ENCODE data around the gene CRYBA2. TPM values are rescaled to one million over a fixed set of nuclear protein-coding genes. Genes with fewer than 3 reads are reported as not detected.
A peak's percentile ranks its signal among the peaks of the same experiment; 100 is the strongest.

Gene CRYBA2
- total RNA-seq, 2 experiments from 2014 or later, result not detected

GRCh38 chr2:218970894-218971293 is 22.3 kb downstream of the CRYBA2 start:
- DNase-seq, result no peak
- POLR2A ChIA-PET, result no interaction called here
- no peaks in the 10 kb centered on the region for H3K4me1 Mint-ChIP-seq (ENCODE audit: low read depth)
- no peak overlapping the region for H3K4me3 Mint-ChIP-seq
- no peak for ATAC-seq
- H3K36me3 Mint-ChIP-seq (ENCODE audit: low read depth), result no peaks in the 10 kb centered on the region
- CTCF ChIA-PET, result interaction anchor here (2.3 kb wide), 1 partner anchor 9 kb away, joined by 11 read pairs; no protein-coding TSS in a partner anchor
- H3K27me3 Mint-ChIP-seq (ENCODE audit: low read depth), result peaks cover 42% of the 10 kb centered on the region
- H3K9me3 Mint-ChIP-seq (ENCODE audit: insufficient read depth), result no peaks in the 10 kb centered on the region
- no peak overlapping the region for H3K27ac Mint-ChIP-seq

- Mint-ChIP-seq H3K4me1 (ENCODE audit: low read depth) (peaks cover 4% of the 10 kb centered on the region), H3K9me3 (ENCODE audit: insufficient read depth) (no peaks in the 10 kb centered on the region), H3K36me3 (ENCODE audit: low read depth) (peaks cover 4% of the 10 kb centered on the region), H3K27ac (no peak overlapping the region), H3K27me3 (ENCODE audit: low read depth) (peaks cover 48% of the 10 kb centered on the region), H3K4me3 (no peak overlapping the region)
- POLR2A ChIA-PET, result no interaction called here
- DNase-seq (no peak), ATAC-seq (no peak)
- CTCF ChIA-PET, result interaction anchor here (1.0 to 1.1 kb wide), 2 partner anchors 32 to 88 kb away, joined by 3 read pairs; no protein-coding TSS in a partner anchor
These were observed 29.0 kb downstream of the CRYBA2 start for GRCh38 chr2:218964041-218964771.

- peaks cover 7% of the 10 kb centered on the region for H3K4me1 Mint-ChIP-seq (ENCODE audit: low read depth)
- H3K27ac Mint-ChIP-seq, result no peak overlapping the region
- ATAC-seq, result no peak
- H3K4me3 Mint-ChIP-seq, result no peak overlapping the region
- H3K36me3 Mint-ChIP-seq (ENCODE audit: low read depth), result peaks cover 4% of the 10 kb centered on the region
- H3K9me3 Mint-ChIP-seq (ENCODE audit: insufficient read depth), result no peaks in the 10 kb centered on the region
- POLR2A ChIA-PET, result no interaction called here
- peaks cover 51% of the 10 kb centered on the region for H3K27me3 Mint-ChIP-seq (ENCODE audit: low read depth)
- DNase-seq, result no peak
- CTCF ChIA-PET, result interaction anchor here (1.0 to 1.1 kb wide), 2 partner anchors 32 to 87 kb away, joined by 3 read pairs; no protein-coding TSS in a partner anchor
These were observed 29.6 kb downstream of the CRYBA2 start for GRCh38 chr2:218963601-218964000.

GRCh38 chr2:218962859-218963492 is 30.2 kb downstream of the CRYBA2 start:
- H3K27me3 Mint-ChIP-seq (ENCODE audit: low read depth), result peaks cover 55% of the 10 kb centered on the region
- ChIA-PET CTCF (interaction anchor here (0.8 to 1.1 kb wide), 3 partner anchors 17 to 86 kb away, joined by 3 read pairs; no protein-coding TSS in a partner anchor), POLR2A (no interaction called here)
- H3K4me1 Mint-ChIP-seq (ENCODE audit: low read depth), result peaks cover 7% of the 10 kb centered on the region
- DNase-seq, result peak; percentile 81
- ATAC-seq, result peak; percentile 48
- H3K36me3 Mint-ChIP-seq (ENCODE audit: low read depth), result peaks cover 4% of the 10 kb centered on the region
- no peaks in the 10 kb centered on the region for H3K9me3 Mint-ChIP-seq (ENCODE audit: insufficient read depth)
- H3K4me3 Mint-ChIP-seq, result no peak overlapping the region
- no peak overlapping the region for H3K27ac Mint-ChIP-seq

GRCh38 chr2:218961651-218962570 is 31.3 kb downstream of the CRYBA2 start:
- Mint-ChIP-seq H3K9me3 (ENCODE audit: insufficient read depth) (no peaks in the 10 kb centered on the region), H3K4me3 (no peak overlapping the region), H3K4me1 (ENCODE audit: low read depth) (peaks cover 7% of the 10 kb centered on the region), H3K27me3 (ENCODE audit: low read depth) (peaks cover 63% of the 10 kb centered on the region), H3K27ac (no peak overlapping the region), H3K36me3 (ENCODE audit: low read depth) (peaks cover 4% of the 10 kb centered on the region)
- ATAC-seq, result no peak
- ChIA-PET POLR2A (no interaction called here), CTCF (interaction anchor here (0.7 to 1.5 kb wide), 2 partner anchors 18 to 68 kb away, joined by 3 to 4 read pairs; no protein-coding TSS in a partner anchor)
- no peak for DNase-seq

- DNase-seq (no peak), ATAC-seq (no peak)
- H3K4me3 Mint-ChIP-seq, result no peak overlapping the region
- H3K4me1 Mint-ChIP-seq (ENCODE audit: low read depth), result peaks cover 7% of the 10 kb centered on the region
- peak overlapping the region; percentile 48 for H3K27ac Mint-ChIP-seq
- H3K27me3 Mint-ChIP-seq (ENCODE audit: low read depth), result peaks cover 69% of the 10 kb centered on the region
- POLR2A ChIA-PET, result no interaction called here
- CTCF ChIA-PET, result interaction anchor here (0.7 to 1.5 kb wide), 3 partner anchors 19 to 85 kb away, joined by 3 to 4 read pairs (median 3); no protein-coding TSS in a partner anchor
- H3K36me3 Mint-ChIP-seq (ENCODE audit: low read depth), result peaks cover 4% of the 10 kb centered on the region
- H3K9me3 Mint-ChIP-seq (ENCODE audit: insufficient read depth), result no peaks in the 10 kb centered on the region
These were observed 32.0 kb downstream of the CRYBA2 start for GRCh38 chr2:218961229-218961628.

- no peak for DNase-seq
- no peak for ATAC-seq
These were observed 32.7 kb downstream of the CRYBA2 start for GRCh38 chr2:218960309-218961165.

GRCh38 chr2:218959761-218960308 is 33.4 kb downstream of the CRYBA2 start:
- Mint-ChIP-seq H3K27me3 (ENCODE audit: low read depth) (peaks cover 75% of the 10 kb centered on the region), H3K4me3 (no peak overlapping the region), H3K9me3 (ENCODE audit: insufficient read depth) (no peaks in the 10 kb centered on the region), H3K27ac (no peak overlapping the region), H3K4me1 (ENCODE audit: low read depth) (peaks cover 7% of the 10 kb centered on the region), H3K36me3 (ENCODE audit: low read depth) (peaks cover 4% of the 10 kb centered on the region)
- ATAC-seq, result no peak
- no peak for DNase-seq
- ChIA-PET POLR2A (no interaction called here), CTCF (interaction anchor here (0.8 to 1.5 kb wide), 5 partner anchors 17 to 84 kb away, joined by 3 to 5 read pairs (median 4); no protein-coding TSS in a partner anchor)

More at GRCh38 chr2:218960309-218961165, 32.7 kb downstream of the CRYBA2 start:
- H3K27ac Mint-ChIP-seq, result peak overlapping the region; percentile 51
- H3K4me3 Mint-ChIP-seq, result peak overlapping the region; percentile 47
- H3K36me3 Mint-ChIP-seq (ENCODE audit: low read depth), result peaks cover 4% of the 10 kb centered on the region
- no peaks in the 10 kb centered on the region for H3K9me3 Mint-ChIP-seq (ENCODE audit: insufficient read depth)
- H3K4me1 Mint-ChIP-seq (ENCODE audit: low read depth), result peaks cover 7% of the 10 kb centered on the region
- peaks cover 69% of the 10 kb centered on the region for H3K27me3 Mint-ChIP-seq (ENCODE audit: low read depth)
- CTCF ChIA-PET, result interaction anchor here (1.1 to 1.5 kb wide), 2 partner anchors 20 to 84 kb away, joined by 3 to 4 read pairs; no protein-coding TSS in a partner anchor
- POLR2A ChIA-PET, result no interaction called here

- CTCF ChIA-PET, result interaction anchor here (0.8 to 2.1 kb wide), 5 partner anchors 18 to 83 kb away, joined by 3 to 7 read pairs (median 4); no protein-coding TSS in a partner anchor
- DNase-seq (peak; percentile 80), ATAC-seq (peak; percentile 85)
- H3K27ac Mint-ChIP-seq, result peak within 1 kb of the TSS; percentile 51
- peaks cover 7% of the 10 kb centered on the region for H3K4me1 Mint-ChIP-seq (ENCODE audit: low read depth)
- H3K27me3 Mint-ChIP-seq (ENCODE audit: low read depth), result peaks cover 73% of the 10 kb centered on the region
- H3K4me3 Mint-ChIP-seq, result peak within 1 kb of the TSS; percentile 47
- POLR2A ChIA-PET, result no interaction called here
- no peaks in the 10 kb centered on the region for H3K9me3 Mint-ChIP-seq (ENCODE audit: insufficient read depth)
- peaks cover 4% of the 10 kb centered on the region for H3K36me3 Mint-ChIP-seq (ENCODE audit: low read depth)
These were observed 34.0 kb downstream of the CRYBA2 start, which contains the start of gene CDK5R2 for GRCh38 chr2:218959141-218959731. Gene CDK5R2, plus strand, starts transcription at chr2:218959666. Its CDS starts 155 bp downstream, at chr2:218959821.

GRCh38 chr2:218958276-218958675 is 34.9 kb downstream of the CRYBA2 start:
- no peak for DNase-seq
- no peak for ATAC-seq
- H3K27me3 Mint-ChIP-seq (ENCODE audit: low read depth), result peaks cover 63% of the 10 kb centered on the region
- peaks cover 7% of the 10 kb centered on the region for H3K4me1 Mint-ChIP-seq (ENCODE audit: low read depth)
- no peak overlapping the region for H3K4me3 Mint-ChIP-seq
- H3K27ac Mint-ChIP-seq, result no peak overlapping the region
- H3K36me3 Mint-ChIP-seq (ENCODE audit: low read depth), result peaks cover 4% of the 10 kb centered on the region
- CTCF ChIA-PET, result interaction anchor here (1.0 to 2.1 kb wide), 4 partner anchors 13 to 82 kb away, joined by 3 to 7 read pairs (median 6); no protein-coding TSS in a partner anchor
- H3K9me3 Mint-ChIP-seq (ENCODE audit: insufficient read depth), result no peaks in the 10 kb centered on the region
- POLR2A ChIA-PET, result no interaction called here
